ENCODE results near the gene RBM4B. TPM values are rescaled to one million over a fixed set of nuclear protein-coding genes. Genes with fewer than 3 reads are reported as not detected.

The RBM4B gene
- total and polyA plus RNA-seq, 2 of the 13 experiments (the other 11 are each of a cell fraction or from before 2014, with no cell fraction given) = 25.8 to 32.4 TPM

DNA sequence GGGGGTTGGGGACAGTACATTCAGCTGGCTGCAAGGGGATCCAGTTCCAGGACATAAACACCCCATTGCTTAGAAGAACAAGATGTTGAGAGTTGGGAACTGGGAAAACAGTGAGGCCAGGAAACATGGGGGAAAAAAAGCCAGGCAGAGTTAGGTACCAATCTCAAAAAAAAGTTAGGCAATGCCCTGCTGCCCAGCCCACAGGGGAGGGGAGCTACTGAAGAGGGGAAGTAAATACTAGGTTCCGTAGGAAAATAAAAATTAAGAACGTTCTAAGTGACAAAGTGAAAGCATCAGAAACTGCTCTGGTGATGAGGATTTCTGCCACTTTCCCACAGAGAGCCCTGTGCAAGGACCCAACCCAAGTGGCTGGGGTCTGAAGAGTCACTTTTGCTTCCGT is 39.3 kb upstream of the RBM4B start (continued):
- TF ChIP-seq TCF12 (IDR thresholded peaks at IDR 0.05) (no peak), TCF12 (CRISPR knock-in tag; IDR thresholded peaks at IDR 0.05) (no peak), ARHGAP35 (CRISPR knock-in tag; IDR thresholded peaks at IDR 0.05; ENCODE audit: borderline replicate concordance) (no peak), FOXC1 (CRISPR knock-in tag; IDR thresholded peaks at IDR 0.05; ENCODE audit: borderline replicate concordance) (no peak)
- TF ChIP-seq, protein P1, sequence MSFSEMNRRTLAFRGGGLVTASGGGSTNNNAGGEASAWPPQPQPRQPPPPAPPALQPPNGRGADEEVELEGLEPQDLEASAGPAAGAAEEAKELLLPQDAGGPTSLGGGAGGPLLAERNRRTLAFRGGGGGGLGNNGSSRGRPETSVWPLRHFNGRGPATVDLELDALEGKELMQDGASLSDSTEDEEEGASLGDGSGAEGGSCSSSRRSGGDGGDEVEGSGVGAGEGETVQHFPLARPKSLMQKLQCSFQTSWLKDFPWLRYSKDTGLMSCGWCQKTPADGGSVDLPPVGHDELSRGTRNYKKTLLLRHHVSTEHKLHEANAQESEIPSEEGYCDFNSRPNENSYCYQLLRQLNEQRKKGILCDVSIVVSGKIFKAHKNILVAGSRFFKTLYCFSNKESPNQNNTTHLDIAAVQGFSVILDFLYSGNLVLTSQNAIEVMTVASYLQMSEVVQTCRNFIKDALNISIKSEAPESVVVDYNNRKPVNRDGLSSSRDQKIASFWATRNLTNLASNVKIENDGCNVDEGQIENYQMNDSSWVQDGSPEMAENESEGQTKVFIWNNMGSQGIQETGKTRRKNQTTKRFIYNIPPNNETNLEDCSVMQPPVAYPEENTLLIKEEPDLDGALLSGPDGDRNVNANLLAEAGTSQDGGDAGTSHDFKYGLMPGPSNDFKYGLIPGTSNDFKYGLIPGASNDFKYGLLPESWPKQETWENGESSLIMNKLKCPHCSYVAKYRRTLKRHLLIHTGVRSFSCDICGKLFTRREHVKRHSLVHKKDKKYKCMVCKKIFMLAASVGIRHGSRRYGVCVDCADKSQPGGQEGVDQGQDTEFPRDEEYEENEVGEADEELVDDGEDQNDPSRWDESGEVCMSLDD (CRISPR knock-in tag; IDR thresholded peaks at IDR 0.05; ENCODE audit: borderline replicate concordance) = no peak

DNA sequence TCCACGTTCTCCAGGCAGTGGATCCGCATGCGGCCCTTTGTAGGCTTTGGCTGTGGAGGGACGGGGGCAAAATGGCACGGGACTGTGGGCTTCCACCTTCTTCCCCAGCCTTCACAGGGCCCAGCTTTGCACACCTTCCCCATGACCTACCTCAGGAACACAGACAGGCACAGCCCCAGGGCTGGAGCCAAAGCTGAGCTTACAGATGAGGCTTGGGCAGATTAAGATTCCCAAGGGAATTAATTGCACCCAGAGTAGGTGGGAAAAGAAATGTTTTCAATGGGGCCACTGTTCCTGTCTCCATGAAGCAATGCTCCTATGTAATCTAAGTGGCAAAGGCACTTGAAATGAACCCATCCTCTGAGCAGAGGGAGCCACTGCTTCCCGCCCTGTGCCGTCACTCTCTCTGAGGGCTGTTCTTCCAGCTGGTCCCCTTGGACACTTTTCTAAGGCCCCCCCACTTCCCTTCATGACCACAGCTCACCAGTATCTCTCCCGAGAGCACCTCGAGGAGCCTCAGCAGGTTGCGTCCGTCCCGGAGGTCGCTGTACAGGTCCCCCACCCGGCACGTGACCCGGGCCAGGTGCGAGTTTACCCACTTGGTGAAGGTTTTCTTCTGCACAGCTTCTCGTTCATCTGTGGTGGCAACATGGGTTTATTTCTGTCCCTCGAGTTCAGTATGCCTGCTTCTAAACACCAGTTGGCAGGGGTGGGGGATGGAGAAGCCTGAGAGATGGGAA is 37.8 kb upstream of the RBM4B start:
- Histone ChIP-seq H3K4me2 (ENCODE audit: low read depth, low read length) (no peak overlapping the region), H3K27me3 (ENCODE audit: control insufficient read depth in 1 of 2, insufficient read depth in 2 of 2, low read length in 2 of 2) (no peaks in the 10 kb centered on the region), H3K9ac (ENCODE audit: insufficient read depth, low read depth, low read length) (no peak overlapping the region), H4K20me1 (ENCODE audit: insufficient read depth, low read length) (no peaks in the 10 kb centered on the region), H3K36me3 (replicated peaks in 1 of 2; ENCODE audit: control insufficient read depth in 1 of 2, insufficient read depth in 2 of 2, low read length in 2 of 2) (no peaks in the 10 kb centered on the region), H3K9me3 (ENCODE audit: low read length) (no peaks in the 10 kb centered on the region), H2AFZ (ENCODE audit: low read length) (no peak overlapping the region), H3K4me1 (ENCODE audit: insufficient read depth, low read length) (peaks cover 31% of the 10 kb centered on the region), H3K79me2 (ENCODE audit: insufficient read depth, low read length) (no peaks in the 10 kb centered on the region), H3K27ac (ENCODE audit: extremely low read length, insufficient read depth, low read length) (no peak overlapping the region), H3K4me3 (replicated peaks in 1 of 3; ENCODE audit: insufficient read depth in 1 of 3, low read depth in 2 of 3, low read length in 3 of 3) (no peak overlapping the region)
- ATAC-seq (no peak), DNase-seq (ENCODE audit: low spot score) (no peak), FAIRE-seq (no peak)
- in situ Hi-C loops (cut with HindIII; ENCODE audit: extremely low pct_ligation_motif_present, low pct_unique_long_range_greater_than_20kb) (no loop called here), intact Hi-C loops (cut with micrococcal nuclease; ENCODE audit: unreplicated experiment) (no loop called here)
- ChIA-PET POLR2A (no interaction called here), CTCF (ENCODE audit: low intra/inter-chr PET ratio, low total read pairs) (no interaction called here)
- 88% methylated on average over 19 of the region's 19 CpGs for WGBS (ENCODE audit: low lambda C conversion rate)
- BruUV-seq (replicated peaks) = no TSS peak
- TF ChIP-seq, protein P2, sequence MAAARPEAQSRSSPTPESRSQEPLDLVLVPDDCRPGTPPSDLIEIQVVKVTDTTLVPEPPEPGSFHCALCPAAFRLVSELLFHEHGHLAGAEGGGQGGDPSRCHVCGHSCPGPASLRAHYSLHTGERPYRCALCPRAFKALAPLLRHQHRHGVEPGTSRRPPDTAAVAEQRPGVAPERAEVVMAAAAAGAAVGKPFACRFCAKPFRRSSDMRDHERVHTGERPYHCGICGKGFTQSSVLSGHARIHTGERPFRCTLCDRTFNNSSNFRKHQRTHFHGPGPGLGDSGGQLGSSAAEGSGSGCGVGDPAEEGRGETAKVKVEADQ (CRISPR knock-in tag; IDR thresholded peaks at IDR 0.05; ENCODE audit: borderline replicate concordance) = no peak
- TF ChIP-seq, protein P3, sequence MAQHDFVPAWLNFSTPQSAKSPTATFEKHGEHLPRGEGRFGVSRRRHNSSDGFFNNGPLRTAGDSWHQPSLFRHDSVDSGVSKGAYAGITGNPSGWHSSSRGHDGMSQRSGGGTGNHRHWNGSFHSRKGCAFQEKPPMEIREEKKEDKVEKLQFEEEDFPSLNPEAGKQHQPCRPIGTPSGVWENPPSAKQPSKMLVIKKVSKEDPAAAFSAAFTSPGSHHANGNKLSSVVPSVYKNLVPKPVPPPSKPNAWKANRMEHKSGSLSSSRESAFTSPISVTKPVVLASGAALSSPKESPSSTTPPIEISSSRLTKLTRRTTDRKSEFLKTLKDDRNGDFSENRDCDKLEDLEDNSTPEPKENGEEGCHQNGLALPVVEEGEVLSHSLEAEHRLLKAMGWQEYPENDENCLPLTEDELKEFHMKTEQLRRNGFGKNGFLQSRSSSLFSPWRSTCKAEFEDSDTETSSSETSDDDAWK (CRISPR knock-in tag; IDR thresholded peaks at IDR 0.05) = no peak
- TF ChIP-seq HMG20B (CRISPR knock-in tag; conservative IDR thresholded peaks at IDR 0.05) (no peak), ZNF766 (CRISPR knock-in tag; IDR thresholded peaks at IDR 0.05; ENCODE audit: borderline replicate concordance) (no peak), HMG20A (CRISPR knock-in tag; IDR thresholded peaks at IDR 0.05; ENCODE audit: borderline replicate concordance) (no peak), ZNF562 (CRISPR knock-in tag; IDR thresholded peaks at IDR 0.05; ENCODE audit: borderline replicate concordance) (no peak), GATA4 (IDR thresholded peaks at IDR 0.05; ENCODE audit: borderline replicate concordance, low read depth) (no peak), CENPT (CRISPR knock-in tag; IDR thresholded peaks at IDR 0.05; ENCODE audit: low read depth) (no peak)
- TF ChIP-seq, protein P4, sequence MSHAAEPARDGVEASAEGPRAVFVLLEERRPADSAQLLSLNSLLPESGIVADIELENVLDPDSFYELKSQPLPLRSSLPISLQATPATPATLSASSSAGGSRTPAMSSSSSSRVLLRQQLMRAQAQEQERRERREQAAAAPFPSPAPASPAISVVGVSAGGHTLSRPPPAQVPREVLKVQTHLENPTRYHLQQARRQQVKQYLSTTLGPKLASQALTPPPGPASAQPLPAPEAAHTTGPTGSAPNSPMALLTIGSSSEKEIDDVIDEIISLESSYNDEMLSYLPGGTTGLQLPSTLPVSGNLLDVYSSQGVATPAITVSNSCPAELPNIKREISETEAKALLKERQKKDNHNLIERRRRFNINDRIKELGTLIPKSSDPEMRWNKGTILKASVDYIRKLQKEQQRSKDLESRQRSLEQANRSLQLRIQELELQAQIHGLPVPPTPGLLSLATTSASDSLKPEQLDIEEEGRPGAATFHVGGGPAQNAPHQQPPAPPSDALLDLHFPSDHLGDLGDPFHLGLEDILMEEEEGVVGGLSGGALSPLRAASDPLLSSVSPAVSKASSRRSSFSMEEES (CRISPR knock-in tag; IDR thresholded peaks at IDR 0.05) = no peak

Data from HepG2 (cell line).